Smooth muscle cell (in vitro differentiated cells): Measurements from ENCODE around the gene MCM9. TPM values are rescaled to one million over a fixed set of nuclear protein-coding genes. Genes with fewer than 3 reads are reported as not detected.

Experiments used
- DNase-seq: peaks from one replicate; lab custom pipeline; 2025; ENCODE audit not compliant: unreplicated experiment; lab: John Stamatoyannopoulos, UW
- H2AFZ ChIP-seq: fragments of 200-600 bp; sonication (generic); 2 replicates; pipeline ENCODE4 v1.6.0; 2016; ENCODE audit warnings: antibody characterized with exemption, low read depth, mild to moderate bottlenecking
- H3F3A ChIP-seq: fragments of 200-600 bp; sonication (generic); 2 replicates; pipeline ENCODE4 v1.6.0; 2017; ENCODE audit warnings: antibody characterized with exemption, low read depth
- H3K27ac ChIP-seq: fragments of 200-600 bp; sonication (generic); 2 replicates; pipeline ENCODE4 v1.5.1; 2016; ENCODE audit warnings: low read depth, mild to moderate bottlenecking
- H3K27me3 ChIP-seq: fragments of 200-600 bp; sonication (generic); 2 replicates; pipeline ENCODE4 v1.6.1; 2016; ENCODE audit warnings: low read depth, mild to moderate bottlenecking
- H3K36me3 ChIP-seq: fragments of 200-600 bp; sonication (generic); 2 replicates; pipeline ENCODE4 v1.5.1; 2016; ENCODE audit warnings: low read depth
- H3K4me1 ChIP-seq: fragments of 200-600 bp; sonication (generic); 2 replicates; pipeline ENCODE4 v1.5.1; 2016; ENCODE audit warnings: low read depth
- H3K4me2 ChIP-seq: fragments of 200-600 bp; sonication (generic); 2 replicates; pipeline ENCODE4 v1.6.0; 2016; ENCODE audit warnings: mild to moderate bottlenecking
- H3K4me3 ChIP-seq: fragments of 200-600 bp; sonication (generic); 2 replicates; pipeline ENCODE4 v1.5.1; 2016; ENCODE audit warnings: mild to moderate bottlenecking
- H3K79me2 ChIP-seq: fragments of 200-600 bp; sonication (generic); 2 replicates; pipeline ENCODE4 v1.6.0; 2016; ENCODE audit warnings: low read depth, mild to moderate bottlenecking
- H3K9ac ChIP-seq: fragments of 200-600 bp; sonication (generic); 2 replicates; pipeline ENCODE4 v1.6.0; 2016; ENCODE audit warnings: low read depth
- H3K9me3 ChIP-seq: fragments of 200-600 bp; sonication (generic); replicated peaks from 2 replicates; pipeline ENCODE4 v1.5.1; 2016; ENCODE audit warnings: low read depth
- H4K20me1 ChIP-seq: fragments of 200-600 bp; sonication (generic); 2 replicates; pipeline ENCODE4 v1.6.0; 2016; ENCODE audit warnings: low read depth
- WGBS: methylation state at CpG from one replicate; pipeline ENCODE4 v1.1.7; 2016; ENCODE audit warnings: low lambda C conversion rate; 5-methylcytosine and 5-hydroxymethylcytosine counted together
- polyA plus RNA-seq: library from polyadenylated mRNA; unstranded; fragments of >200 nt; fragmentation: Nextera tagmentation; extraction: Ambion mirVana; gene quantifications from 2 replicates; pipeline ENCODE4 v1.2.1, GENCODE V29; 2016
- total RNA-seq: library from RNA; depleted of rRNA; stranded (reverse); fragments of >200 nt; gene quantifications from 2 replicates; pipeline ENCODE4 v1.2.3, GENCODE V29; 2014
- TF ChIP-seq, protein P1 (sequence below): fragments of 200-600 bp; sonication (generic); IDR thresholded peaks from 2 replicates; pipeline ENCODE4 v1.5.1; 2017; ENCODE audit warnings: borderline replicate concordance, mild to moderate bottlenecking, antibody characterized with exemption; ENCODE audit not compliant: insufficient read depth, poor library complexity, severe bottlenecking

The MCM9 gene
- total and polyA plus RNA-seq, 2 experiments from 2014 or later, result 3.8 to 7.8 TPM

DNA sequence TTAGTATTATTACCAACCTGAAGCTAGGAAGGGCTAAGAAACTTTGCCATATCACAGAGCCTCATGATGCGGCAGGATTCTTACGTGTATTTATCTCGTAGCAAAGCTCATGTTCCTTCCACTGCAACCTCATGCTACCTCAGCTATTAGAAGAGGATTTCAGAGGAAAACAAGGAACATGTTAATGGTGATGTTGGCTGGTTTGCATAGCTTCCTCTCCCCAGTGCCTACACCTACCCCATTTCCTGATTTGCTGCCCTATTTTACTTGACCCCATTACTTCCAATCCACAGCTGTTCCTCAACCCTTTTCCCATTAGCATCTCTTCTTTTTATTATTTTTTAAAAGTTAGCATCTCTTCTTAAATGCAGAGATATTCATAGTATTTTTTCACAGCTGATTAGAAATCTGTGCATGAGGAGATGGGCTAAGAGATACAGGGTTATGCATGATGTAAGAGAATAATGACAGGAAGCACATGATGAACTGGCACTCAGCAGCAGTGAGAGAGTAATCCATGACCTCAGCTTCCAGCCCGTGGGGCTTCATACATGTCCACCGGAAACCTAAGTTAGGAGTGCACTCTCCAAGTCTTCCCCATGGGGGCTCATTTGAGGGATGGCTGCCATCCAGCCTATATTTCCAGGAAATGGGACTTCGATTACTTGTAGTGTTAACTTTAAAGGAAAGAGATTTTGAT, 147.1 kb downstream of the MCM9 start:
- H3K4me1 ChIP-seq, result no peaks in the 10 kb centered on the region
- 92% methylated on average over 6 of the region's 6 CpGs for WGBS
- TF ChIP-seq, protein P1, sequence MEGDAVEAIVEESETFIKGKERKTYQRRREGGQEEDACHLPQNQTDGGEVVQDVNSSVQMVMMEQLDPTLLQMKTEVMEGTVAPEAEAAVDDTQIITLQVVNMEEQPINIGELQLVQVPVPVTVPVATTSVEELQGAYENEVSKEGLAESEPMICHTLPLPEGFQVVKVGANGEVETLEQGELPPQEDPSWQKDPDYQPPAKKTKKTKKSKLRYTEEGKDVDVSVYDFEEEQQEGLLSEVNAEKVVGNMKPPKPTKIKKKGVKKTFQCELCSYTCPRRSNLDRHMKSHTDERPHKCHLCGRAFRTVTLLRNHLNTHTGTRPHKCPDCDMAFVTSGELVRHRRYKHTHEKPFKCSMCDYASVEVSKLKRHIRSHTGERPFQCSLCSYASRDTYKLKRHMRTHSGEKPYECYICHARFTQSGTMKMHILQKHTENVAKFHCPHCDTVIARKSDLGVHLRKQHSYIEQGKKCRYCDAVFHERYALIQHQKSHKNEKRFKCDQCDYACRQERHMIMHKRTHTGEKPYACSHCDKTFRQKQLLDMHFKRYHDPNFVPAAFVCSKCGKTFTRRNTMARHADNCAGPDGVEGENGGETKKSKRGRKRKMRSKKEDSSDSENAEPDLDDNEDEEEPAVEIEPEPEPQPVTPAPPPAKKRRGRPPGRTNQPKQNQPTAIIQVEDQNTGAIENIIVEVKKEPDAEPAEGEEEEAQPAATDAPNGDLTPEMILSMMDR, result no peak
- no peaks in the 10 kb centered on the region for H4K20me1 ChIP-seq
- no peaks in the 10 kb centered on the region for H3K27me3 ChIP-seq
- H3K4me2 ChIP-seq, result no peak overlapping the region
- H2AFZ ChIP-seq, result no peak overlapping the region
- no peaks in the 10 kb centered on the region for H3K36me3 ChIP-seq
- H3K27ac ChIP-seq, result no peak overlapping the region
- no peaks in the 10 kb centered on the region for H3F3A ChIP-seq
- H3K9ac ChIP-seq, result no peak overlapping the region
- DNase-seq, result no peak
- H3K9me3 ChIP-seq, result no peaks in the 10 kb centered on the region
- H3K4me3 ChIP-seq, result no peak overlapping the region
- H3K79me2 ChIP-seq, result no peaks in the 10 kb centered on the region

DNA sequence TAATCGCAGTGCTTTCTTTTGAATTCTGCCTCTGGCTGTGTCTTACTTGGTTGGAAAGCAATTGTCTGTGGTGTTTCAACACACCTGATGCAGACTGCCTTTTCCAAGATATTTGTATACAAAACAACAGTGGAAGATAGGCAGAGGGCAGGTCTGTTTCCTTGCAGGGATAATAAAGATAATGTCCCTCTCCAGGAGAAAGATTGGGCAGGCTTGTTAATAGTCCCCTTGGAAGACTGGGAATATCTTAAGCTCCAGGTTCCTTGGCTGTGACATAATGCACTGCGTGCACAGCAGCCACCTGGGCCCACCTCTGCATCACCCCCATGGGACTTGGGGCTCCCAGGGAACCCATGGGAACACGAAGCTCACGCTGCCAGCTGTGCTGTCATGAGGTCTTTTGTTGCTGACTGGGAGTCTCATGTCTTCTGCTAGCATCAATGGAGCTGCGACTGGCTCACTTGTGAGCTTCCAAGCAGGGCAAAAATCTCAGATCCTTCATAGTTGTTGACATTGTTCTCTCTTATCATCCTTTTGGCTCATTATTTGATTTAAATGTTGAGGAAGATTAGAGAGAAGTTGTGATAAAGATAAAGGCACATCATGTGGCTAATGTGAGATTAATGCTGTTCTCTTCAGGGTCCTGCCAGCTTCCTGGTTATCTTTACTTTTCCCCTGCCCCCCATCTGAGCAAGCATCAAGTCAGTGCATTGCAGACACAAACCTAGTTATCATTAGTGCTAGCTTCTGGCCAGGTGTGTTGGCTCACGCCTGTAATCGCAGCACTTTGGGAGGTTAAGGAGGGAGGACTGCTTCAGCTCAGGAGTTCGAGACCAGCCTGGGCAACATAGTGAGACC, 148.1 kb downstream of the MCM9 start:
- Histone ChIP-seq H3F3A (no peaks in the 10 kb centered on the region), H3K4me2 (no peak overlapping the region), H3K9ac (no peak overlapping the region), H4K20me1 (no peaks in the 10 kb centered on the region), H2AFZ (no peak overlapping the region), H3K27me3 (no peaks in the 10 kb centered on the region), H3K9me3 (no peaks in the 10 kb centered on the region), H3K4me1 (no peaks in the 10 kb centered on the region), H3K4me3 (no peak overlapping the region), H3K27ac (no peak overlapping the region), H3K79me2 (no peaks in the 10 kb centered on the region), H3K36me3 (no peaks in the 10 kb centered on the region)
- WGBS, result 83% methylated on average over 8 of the region's 8 CpGs
- TF ChIP-seq, protein P1, result no peak
- DNase-seq, result no peak

DNA sequence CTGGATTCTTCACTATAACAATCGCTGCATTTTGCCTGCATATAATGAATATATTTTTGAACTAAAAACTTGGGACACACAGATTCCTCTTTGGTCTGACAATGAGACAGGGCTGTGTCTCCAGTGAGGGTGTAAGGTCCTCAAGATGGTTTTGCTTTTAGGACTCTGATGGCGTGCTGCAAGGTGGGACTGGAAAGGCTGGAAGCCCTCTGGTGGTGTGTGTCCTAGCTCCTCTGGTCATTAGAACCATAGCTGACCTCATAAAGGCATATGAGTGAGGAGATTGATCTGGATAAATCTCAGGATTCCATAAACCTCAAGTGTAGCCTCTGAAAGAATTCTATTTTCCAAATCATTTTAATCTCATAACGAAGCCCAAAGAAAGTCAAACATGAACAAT, 149.4 kb downstream of the MCM9 start:
- no peak overlapping the region for H3K4me3 ChIP-seq
- no peak overlapping the region for H3K4me2 ChIP-seq
- H2AFZ ChIP-seq, result no peak overlapping the region
- H3K9ac ChIP-seq, result no peak overlapping the region
- H3K79me2 ChIP-seq, result no peaks in the 10 kb centered on the region
- TF ChIP-seq, protein P1, result no peak
- 100% methylated on average over 3 of the region's 3 CpGs for WGBS
- no peaks in the 10 kb centered on the region for H3K4me1 ChIP-seq
- no peaks in the 10 kb centered on the region for H3K9me3 ChIP-seq
- H3K36me3 ChIP-seq, result no peaks in the 10 kb centered on the region
- no peaks in the 10 kb centered on the region for H4K20me1 ChIP-seq
- H3F3A ChIP-seq, result no peaks in the 10 kb centered on the region
- no peak for DNase-seq
- no peaks in the 10 kb centered on the region for H3K27me3 ChIP-seq
- H3K27ac ChIP-seq, result no peak overlapping the region
